HL-60/S4 (cell line): Measurements from ENCODE around the gene MORN4.

ENCODE experiments used
- in situ Hi-C: fragments of 300-500 bp; cut with MboI; formaldehyde crosslinking; loops from 2 replicates; pipeline ENCODE4 v1.14.3; 2022; ENCODE audit warnings: low sequenced_read_pairs

Gene MORN4

DNA sequence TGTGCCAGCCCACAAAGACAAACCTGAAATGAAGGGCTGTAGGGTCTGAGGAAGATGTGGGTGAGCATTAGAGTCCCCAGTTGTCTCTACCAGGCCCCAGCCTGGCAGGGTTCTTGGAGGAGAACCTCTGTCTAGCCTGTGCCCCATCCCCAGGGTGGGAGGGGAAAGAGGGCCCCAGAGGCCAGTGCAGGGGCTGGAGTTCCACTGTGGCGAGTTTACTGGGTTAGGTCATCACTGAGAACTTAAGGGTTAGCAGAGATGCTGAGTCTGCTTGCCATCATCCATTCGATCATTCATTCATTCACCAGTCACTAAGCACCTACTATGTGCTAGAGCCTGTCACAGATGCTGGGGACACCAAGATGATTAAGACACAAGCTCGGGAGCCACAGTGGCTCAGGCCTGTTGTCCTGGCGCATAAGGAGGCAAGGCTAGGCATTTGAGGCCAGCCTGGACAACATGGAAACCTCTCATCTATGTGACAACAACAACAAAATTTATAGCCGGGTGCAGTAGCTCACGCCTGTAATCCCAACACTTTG, 58.1 kb downstream of the MORN4 start:
- in situ Hi-C loops: no loop called here

DNA sequence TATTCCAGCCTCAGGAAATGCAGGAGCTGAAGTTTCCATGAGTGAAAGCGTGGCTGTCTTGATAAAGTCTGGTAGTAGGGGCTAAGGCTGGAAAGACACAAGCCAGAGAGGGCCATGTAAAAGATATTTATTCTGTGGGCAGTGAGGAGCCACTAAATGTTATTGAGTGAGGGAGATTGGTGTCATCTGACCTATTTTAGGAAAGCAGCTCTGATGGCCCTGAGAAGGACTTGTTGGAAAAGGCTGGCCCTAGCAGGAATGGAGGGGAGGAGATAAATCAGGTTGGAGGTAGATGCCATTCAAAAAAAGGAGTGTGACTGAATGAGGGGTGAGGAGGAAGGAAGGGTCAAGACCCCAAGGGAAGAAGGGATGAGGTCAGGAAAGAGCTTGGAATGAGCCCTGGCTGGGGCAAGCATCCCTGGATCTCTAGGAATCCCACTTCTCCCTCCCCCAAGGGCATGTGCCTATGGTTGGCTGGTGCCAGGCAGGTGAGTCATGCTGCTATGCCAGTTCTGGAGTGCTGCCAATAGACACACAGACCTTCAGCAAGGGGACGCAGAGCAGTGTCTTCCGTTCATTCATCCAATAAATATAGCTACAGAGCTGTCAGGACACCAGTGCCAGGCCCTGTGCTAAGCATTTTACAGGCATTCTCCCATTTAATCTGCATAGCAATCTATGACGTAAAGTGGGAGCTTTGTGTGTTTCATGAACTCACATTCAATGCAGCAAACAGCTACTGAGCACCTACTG, 58.8 kb downstream of the MORN4 start:
- in situ Hi-C loops: no loop called here

GRCh38 chr10:97573672-97574071, 59.6 kb downstream of the MORN4 start:
- in situ Hi-C loops: no loop called here

DNA sequence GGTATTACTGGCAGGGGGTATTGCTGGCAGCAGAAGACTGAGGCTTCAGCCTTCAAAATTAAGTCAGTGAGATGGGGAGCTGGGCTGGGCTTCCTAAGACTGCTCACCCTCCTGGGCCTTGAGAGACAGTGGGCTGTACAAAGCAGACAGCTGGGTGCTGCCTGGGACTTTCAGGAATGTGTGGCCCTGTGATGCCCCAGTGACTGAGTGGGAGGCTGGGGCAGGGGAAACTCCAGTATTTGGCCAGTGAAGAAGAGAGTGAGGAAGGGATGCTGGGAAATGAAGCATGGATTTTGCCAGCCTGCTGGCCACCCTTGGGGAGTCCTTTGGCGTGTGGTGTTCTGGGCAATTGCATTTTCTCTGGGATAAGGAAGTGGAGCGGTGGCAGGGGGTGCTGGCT, 60.3 kb downstream of the MORN4 start:
- in situ Hi-C loops: no loop called here

DNA sequence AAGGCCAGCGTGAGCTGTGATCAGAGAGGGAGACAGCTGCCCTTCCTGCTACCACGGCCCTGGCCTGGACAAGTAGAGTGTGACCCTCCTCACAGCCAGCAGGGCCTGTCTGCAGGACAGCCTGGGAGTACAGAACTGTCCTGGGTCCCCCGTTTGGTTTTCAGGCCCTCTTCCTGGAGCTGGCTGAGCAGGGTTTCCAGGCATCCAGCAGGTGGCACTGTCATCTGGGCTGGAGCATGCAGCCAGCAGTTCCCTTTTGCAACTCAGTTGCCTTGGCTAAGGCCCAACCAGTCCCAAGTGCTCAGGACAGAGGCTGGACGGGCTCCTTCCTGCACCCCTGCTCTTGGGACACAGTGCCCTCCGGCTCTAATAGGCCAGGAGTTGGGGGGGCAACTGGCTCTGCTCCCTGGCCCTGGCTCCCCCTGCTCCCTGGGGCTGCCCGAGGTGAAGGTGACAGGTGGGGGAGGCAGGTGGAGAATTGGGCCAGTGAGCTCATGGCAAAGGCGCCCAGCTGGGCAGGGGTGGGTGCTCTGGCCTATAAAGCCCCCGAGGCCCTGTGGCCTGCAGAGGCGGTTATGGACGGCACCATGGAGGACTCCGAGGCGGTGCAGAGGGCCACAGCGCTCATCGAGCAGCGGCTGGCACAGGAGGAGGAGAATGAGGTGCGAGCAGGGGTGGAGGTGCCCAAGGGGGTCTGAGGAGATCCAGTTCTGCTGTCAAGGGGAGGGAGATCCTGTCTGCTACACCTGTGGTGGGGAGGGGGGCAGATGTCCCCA, 60.9 kb downstream of the MORN4 start, which contains the start of gene ANKRD2:
TSS of gene ANKRD2 (plus strand) at position 566 of the 776 bp plus-strand sequence. CDS start at position 576, 10 bp downstream.
- in situ Hi-C loops: no loop called here

DNA sequence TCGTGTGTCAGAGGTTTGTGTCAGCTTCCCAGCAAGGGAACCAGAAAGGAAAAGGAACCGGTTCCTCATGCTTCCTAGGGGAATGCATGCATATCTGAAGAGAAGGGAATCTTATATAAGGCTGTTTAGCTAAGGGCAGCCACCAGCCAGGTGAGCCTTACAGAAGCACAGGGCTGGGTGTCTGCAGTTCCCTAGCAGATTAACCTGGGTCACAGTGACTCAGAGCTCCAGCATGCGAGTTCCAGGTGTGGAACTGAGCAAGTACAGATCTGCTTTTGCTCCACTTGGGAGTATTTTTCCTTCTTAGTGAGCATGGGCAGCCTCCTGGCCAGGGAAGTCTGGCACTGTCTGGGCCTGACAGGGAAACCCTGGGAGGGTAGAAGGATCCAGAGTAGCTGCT, 61.7 kb downstream of the MORN4 start:
- in situ Hi-C loops: no loop called here

DNA sequence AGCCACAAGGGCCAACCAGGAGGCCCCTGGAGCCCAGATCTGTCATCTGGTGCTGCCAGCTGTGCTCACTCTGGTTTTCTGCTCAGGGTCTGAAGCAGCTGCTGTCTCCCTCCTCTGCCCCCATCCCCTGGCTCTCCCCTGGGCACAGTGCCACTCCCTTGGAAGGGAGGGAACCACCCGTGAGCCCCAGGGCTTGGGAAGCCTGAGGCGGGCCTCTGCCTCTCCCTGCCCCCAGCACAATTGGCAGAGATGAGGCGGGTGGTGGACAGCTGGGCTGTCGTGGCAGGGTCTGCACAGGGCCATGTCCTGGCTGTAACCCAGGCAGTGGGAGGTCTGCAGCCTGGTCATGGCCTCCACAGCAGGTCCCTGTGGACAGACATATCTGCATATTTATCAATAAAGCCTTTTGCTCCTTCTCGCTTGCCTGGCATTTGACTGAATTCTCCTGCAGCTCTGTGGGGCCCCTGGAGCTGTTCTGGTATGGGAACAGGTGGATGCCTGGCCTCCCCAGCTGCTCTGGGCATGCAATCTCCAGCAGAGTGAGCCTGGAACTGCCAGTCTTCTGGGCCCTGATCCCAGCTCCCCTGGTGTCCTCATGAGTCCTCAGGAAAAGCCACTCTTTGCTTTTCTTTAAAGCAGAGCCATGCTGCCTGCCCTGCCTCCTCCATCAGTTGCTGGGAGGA, 62.4 kb downstream of the MORN4 start:
- in situ Hi-C loops: no loop called here

GRCh38 chr10:97570146-97570788, 63.0 kb downstream of the MORN4 start:
- in situ Hi-C loops: no loop called here

DNA sequence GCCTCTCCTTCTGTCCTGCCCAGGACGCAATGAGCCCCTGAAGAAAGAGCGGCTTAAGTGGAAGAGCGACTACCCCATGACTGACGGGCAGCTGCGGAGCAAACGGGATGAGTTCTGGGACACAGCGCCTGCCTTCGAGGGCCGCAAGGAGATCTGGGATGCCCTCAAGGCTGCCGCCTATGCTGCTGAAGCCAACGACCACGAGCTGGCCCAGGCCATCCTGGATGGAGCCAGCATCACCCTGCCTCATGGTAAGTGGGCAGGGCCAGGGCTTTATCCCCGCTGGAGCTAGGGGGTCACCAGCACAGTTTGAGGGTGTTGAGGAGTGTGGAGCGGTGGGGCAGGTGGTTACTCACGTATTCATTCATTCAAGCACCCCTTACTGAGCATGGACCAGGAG, 65.4 kb downstream of the MORN4 start:
- in situ Hi-C loops: no loop called here

- in situ Hi-C loops: no loop called here
Observed at GRCh38 chr10:97566336-97566996, 66.8 kb downstream of the MORN4 start.

DNA sequence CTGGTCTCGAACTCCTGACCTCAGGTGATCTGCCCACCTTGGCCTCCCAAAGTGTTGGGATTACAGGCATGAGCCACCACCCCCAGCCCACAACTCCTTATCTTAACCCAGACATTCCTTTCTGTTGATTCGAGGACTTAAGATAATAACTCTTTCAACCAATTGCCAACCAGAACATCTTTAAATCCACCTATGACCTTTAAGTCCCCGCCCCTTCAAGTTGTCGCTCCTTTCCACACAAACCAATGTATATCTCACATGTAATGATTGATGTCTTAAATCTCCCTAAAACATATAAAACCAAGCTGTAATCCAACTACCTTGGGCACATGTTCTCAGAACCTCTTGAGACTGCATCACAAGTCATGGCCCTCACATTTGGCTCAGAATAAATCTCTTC, 68.5 kb downstream of the MORN4 start:
- in situ Hi-C loops: no loop called here
